ENCODE data around the gene FXR1. TPM values are rescaled to one million over a fixed set of nuclear protein-coding genes. Genes with fewer than 3 reads are reported as not detected.

FXR1 gene
- total RNA-seq, 2 donors from 2014 or later: 184 to 248 TPM

Other genes with a start within 250 kb of the FXR1 start
- gene CCDC39, start 233.2 kb upstream of the FXR1 start, total RNA-seq: under 1 TPM in 1 of 2 donors, not detected in 1; 0.09 TPM
- gene DNAJC19, start 77.1 kb downstream of the FXR1 start, total RNA-seq: 10 to 100 TPM; 38.3 to 46.8 TPM

Measured in activated naive CD4-positive, alpha-beta T cell treated with anti-CD3 and anti-CD28 coated beads, Interleukin-2, amount 50 U/mL, for 72 hours (primary cell).